Activated naive CD4-positive, alpha-beta T cell (primary cell): Measurements from ENCODE around the gene RBM14.
"Not testable (repeated sequence)": the region's sequence is repeated elsewhere in the genome, so short reads cannot be mapped to it uniquely, and the experiment has no call there.

Experiments used
- DNase-seq, 4 experiments: peaks; one replicate each; lab custom pipeline; 2025; lab: John Stamatoyannopoulos, UW

RBM14 gene

GRCh38 chr11:66595245-66595904 is 21.1 kb upstream of the RBM14 start:
- DNase-seq: no peak

DNA sequence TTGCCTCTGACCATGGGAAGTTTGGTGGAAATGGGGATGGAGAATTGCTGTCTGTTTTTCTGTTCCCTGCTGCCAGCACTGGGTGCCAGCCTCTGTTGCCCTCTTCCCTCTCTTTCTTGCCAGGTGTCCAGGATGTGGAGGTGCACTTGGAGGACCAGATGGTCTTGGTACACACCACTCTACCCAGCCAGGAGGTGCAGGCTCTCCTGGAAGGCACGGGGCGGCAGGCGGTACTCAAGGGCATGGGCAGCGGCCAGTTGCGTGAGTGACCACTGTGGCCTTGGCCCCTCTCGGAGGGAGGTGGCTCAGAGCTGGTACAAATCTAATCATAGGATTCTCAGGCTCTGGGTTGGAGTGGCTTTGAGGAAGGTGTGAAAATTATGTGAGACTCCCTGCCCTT is 17.4 kb upstream of the RBM14 start:
- DNase-seq: no peak

DNA sequence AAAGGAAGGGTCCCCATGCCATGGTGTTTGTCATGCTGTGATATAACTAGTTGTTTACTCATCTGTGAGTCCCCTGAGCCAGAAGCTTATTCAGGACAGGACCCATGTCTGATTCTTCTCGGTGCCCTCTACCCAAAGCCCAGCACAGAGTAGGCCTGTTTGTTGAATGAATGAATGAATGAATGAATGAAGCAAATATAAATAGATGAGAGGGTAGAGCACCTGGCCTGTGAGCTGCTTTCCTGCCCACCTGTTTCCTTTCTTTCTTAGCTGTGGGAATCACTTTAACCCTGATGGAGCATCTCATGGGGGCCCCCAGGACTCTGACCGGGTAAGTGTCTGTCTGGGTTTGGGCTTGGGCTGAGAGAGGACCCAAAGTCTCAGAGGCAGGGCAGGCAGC is 16.2 kb upstream of the RBM14 start:
- no peak for DNase-seq

GRCh38 chr11:66600631-66601233 is 15.7 kb upstream of the RBM14 start:
- no peak for DNase-seq

- no peak for DNase-seq
Observed at GRCh38 chr11:66603072-66603471, 13.4 kb upstream of the RBM14 start.

DNA sequence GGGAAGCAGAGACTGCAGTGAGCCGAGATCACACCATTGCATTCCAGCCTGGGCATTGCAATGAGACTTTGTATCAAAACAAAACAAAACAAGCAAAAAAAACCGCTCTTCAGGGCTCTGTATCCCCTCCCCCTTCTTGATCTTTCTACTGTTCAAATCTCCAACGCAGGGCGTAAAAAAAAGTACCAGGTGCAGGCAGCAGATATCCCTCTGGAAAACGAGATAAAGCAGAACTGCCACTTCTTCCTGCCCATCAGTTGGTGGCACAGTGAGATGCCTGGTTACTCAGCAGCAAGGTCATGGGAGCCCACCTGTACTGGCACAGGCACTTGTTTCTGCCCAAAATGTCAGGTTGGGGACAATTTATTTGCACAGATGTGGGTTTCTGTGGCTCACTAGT is 12.3 kb upstream of the RBM14 start:
- DNase-seq: no peak

- not testable (repeated sequence) for DNase-seq
Observed at GRCh38 chr11:66606608-66607007, 9.8 kb upstream of the RBM14 start.

GRCh38 chr11:66607126-66607834 is 9.2 kb upstream of the RBM14 start:
- no peak for DNase-seq

DNA sequence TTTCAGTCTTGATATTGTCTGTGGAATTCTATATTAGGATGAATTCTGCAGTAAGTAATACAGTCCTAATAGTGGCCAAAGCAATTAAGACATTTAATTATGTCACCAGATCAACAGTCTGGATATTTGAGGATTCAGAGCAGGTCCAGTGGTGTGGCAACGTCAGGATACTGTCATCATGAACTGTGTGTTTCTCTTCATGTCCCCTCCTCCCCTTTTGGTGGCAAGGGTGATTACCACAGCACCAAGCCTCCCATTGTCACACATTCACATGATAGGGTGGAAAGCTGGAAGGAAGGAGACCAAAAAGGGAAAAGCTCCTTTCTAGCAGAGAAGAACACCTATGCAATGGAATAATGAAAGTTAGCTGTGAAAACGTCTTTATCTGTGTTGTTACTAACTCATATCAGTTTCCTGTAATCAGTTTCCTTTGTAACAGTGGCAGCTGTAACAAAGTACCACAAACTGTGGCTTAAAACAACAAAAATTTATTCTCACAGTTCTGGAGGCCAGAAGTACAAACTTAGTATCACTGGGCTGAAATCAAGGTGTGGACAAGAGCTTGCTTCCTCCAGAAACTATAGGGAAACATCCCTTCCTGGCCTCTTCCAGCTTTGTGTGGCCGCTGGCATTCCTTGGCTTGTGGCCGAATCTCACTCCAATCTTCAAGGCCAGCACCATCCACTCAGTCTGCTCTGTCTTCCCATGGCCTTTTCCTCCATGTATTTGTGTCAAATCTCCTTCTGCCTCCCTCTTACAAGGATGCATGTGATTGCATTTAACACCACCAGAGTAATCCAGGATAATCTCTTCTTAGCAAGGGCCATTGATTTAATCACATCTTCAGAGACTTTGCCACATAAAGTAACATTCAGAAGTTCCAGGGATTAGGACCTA is 6.5 kb upstream of the RBM14 start:
- no peak for DNase-seq

- DNase-seq: no peak
Observed at GRCh38 chr11:66612458-66612857, 4.0 kb upstream of the RBM14 start.

DNA sequence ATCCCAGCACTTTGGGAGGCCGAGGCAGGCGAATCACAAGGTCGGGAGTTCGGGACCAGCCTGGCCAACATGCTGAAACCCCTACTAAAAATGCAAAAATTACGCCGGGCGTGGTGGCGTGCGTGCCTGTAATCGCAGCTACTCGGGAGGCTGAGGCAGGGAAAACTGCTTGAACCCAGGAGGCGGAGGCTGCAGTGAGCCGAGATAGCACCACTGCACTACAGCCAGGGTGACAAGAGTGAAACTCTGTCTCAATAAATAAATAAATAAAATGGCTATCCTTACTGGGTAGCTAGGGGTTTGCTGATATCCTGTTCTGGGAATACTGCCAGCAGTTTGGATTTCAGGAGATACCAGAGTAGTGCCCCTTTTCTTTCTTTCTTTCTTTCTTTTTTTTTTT is 2.4 kb upstream of the RBM14 start:
- DNase-seq: no peak

DNA sequence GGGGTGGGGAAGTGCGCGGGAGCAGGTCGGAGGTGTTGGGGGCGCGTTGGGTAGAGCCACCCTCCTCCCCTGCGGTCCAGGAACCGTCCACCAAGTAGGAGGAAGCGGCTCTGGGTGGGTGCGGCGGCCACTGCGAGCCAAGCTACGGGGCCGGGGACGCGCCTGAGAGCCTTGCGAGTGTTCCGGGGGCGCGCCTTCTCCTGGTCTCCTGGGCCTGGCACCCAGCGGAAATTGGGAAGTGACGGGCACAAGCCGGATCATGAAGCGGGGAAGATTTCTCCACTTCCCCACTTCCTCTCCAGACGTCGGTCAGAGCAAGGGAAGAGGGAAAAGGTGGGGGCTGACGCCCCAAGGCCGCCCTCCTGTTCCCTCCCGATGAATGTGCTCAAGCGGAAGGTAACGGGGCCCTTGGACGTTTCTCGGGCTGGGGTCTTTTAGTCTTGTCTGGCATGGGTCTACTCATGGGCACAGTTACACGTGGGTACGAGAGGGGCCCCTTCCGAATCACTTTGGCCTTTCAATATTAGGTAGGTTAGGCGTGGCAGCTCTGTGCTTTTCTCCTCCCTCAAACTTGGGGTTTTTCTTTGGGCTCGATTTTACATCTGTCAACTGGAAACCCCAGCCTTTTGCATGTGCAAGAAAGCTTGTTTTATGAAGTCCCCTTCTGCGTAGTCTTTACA is 865 bp downstream of the RBM14 start:
- DNase-seq: no peak

- no peak for DNase-seq
Observed at GRCh38 chr11:66619080-66619554, 2.7 kb downstream of the RBM14 start.

GRCh38 chr11:66624450-66624849 is 8.0 kb downstream of the RBM14 start:
- DNase-seq: no peak

DNA sequence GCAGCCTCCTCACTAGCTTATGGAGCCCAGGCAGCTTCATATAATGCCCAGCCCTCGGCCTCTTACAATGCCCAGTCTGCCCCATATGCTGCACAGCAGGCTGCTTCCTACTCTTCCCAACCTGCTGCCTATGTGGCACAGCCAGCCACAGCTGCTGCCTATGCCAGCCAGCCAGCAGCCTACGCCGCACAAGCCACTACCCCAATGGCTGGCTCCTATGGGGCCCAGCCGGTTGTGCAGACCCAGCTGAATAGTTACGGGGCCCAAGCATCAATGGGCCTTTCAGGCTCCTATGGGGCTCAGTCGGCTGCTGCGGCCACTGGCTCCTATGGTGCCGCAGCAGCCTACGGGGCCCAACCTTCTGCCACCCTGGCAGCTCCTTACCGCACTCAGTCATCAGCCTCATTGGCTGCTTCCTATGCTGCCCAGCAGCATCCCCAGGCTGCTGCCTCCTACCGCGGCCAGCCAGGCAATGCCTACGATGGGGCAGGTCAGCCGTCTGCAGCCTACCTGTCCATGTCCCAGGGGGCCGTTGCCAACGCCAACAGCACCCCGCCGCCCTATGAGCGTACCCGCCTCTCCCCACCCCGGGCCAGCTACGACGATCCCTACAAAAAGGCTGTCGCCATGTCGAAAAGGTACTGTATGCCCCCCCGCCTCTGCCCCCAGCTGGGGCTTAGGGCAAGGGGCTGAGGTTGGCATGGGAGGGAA is 8.8 kb downstream of the RBM14 start:
- no peak for DNase-seq

GRCh38 chr11:66625752-66626149 is 9.3 kb downstream of the RBM14 start:
- DNase-seq: no peak

DNA sequence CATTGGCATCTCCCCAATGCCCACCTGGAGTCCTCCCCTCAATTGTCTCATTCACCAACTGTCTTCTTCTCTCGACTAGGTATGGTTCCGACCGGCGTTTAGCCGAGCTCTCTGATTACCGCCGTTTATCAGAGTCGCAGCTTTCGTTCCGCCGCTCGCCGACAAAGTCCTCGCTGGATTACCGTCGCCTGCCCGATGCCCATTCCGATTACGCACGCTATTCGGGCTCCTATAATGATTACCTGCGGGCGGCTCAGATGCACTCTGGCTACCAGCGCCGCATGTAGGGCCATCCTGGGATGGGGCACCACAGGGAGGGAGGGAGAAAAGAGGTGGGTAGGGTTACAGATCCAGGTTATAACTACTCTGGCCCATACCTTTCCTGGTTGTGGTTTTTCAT is 10.0 kb downstream of the RBM14 start:
- DNase-seq: no peak

GRCh38 chr11:66626926-66627325 is 10.5 kb downstream of the RBM14 start:
- DNase-seq: no peak

- no peak for DNase-seq
Observed at GRCh38 chr11:66628061-66628603, 11.7 kb downstream of the RBM14 start.

DNA sequence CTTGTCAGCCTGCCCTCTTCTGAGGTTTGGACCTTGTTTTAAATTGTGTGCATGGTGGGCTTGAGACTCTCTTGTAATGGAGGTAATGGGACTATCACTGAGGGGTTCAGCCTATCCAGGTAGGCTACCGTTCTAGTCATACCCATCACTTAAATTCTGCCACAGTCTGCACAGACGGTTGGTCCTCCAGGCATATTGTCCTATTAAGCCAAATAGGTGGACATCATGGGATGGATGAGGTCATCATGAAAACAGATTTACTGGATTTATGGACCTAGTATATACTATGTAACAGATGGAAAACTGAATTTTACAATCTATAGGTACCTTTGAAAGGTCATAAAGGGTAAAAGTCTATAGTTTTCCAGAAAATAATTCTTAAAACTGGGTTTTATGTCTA is 12.9 kb downstream of the RBM14 start:
- DNase-seq: no peak

DNA sequence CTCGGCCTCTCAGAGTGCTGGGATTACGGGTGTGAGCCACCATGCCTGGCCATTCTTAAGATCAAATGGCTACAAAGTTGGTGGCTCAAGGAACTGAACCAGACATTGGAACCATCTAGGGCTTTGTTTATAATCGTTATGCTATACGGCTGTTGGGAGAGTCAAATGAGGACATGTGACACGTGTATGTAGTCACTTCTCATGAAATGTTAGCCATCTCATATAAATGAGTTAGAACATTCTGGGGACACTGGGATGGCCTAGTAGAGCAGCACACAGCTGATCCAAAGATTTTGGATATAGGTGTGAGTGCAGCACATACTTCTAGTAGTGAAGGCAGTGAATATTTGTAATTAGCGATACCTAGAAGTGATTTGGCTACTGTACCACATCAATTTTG is 15.5 kb downstream of the RBM14 start:
- DNase-seq: no peak
